C1 segment of cervical spinal cord (tissue), 14 donors: ENCODE measurements around the gene DGCR2.
A peak's percentile ranks its signal among the peaks of the same experiment; 100 is the strongest.

Experiments
- DNase-seq, 14 donors: peaks; one replicate each; lab custom pipeline; 2025; lab: John Stamatoyannopoulos, UW

The DGCR2 gene

DNA sequence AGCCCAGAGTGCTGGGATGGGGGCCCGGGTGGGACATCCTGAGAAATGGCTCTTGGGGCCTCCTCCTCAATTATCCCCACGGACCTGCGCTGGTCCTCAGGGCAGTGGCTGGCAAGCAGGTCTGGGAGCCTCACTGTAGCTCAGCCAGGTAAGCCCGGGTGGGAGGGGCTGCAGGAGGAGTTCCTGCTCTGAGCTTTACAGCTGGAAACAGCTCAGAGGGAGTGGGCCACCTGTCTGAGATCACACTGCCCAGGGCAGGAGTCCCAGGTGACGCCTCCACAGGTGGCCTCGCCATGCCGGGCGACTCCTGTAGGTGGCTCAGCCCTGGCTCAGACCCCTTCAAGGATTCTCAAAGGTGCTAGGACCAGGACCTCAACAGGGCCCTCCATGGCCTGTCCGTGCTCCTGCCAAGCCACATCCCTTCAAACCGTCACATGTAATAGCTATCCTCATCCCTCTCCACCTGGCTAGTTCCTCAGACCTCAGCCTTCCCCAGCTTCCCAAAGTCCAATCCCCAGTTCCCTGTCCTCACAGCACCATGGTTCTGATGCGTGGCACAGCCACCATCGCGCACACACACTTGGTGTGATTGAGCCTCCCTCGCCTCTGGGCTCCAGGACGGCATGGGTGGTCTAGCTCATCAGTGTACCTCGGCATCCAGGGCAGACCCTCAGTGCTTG lies 5.3 kb upstream of the DGCR2 start:
- no peak for DNase-seq

DNA sequence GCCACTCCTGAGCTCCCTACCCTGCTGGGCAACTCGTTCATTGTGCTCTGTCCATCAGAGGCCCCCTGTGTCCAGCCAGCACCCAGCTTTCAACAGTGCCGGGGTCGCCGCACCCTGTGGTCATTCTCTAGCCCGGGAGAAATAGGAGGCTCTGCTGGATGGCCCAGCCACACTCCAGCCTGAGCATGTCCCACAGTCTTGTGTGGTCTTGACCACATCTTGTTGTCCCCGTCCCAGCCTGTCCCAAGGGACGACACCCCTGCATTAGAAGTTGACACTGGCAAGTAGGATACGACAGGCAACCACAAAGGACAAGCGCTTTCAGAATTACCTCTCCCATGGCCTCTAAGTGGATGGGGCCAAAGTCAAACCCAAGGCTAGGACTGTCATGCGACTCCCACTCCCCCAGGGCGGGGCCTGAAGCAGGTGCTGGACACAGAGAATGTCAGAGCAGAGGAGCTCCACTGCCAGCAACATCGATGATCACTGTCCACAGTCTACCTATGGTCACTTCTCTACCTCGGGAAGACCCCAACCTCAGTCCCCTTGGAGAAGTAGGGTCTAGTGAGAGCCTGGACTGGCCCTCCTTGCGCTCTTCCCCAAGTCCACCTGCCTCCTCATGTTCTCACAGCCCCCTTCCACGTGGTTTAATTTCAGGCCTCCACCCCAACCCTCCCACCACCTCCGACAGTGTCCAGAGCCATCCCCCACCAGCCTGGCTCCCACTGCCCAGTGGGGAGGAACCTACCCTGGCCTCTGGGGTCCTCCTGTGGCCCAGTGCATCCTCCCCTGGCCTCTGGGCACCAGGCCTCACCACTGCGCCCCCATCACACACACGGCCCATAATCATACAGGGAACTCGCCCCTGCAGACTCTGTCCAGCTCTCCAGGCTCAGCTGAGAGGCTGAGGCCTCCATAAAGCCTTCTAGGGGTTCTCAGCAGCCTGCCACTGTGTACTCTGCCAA lies 4.4 kb upstream of the DGCR2 start:
- no peak for DNase-seq

DNA sequence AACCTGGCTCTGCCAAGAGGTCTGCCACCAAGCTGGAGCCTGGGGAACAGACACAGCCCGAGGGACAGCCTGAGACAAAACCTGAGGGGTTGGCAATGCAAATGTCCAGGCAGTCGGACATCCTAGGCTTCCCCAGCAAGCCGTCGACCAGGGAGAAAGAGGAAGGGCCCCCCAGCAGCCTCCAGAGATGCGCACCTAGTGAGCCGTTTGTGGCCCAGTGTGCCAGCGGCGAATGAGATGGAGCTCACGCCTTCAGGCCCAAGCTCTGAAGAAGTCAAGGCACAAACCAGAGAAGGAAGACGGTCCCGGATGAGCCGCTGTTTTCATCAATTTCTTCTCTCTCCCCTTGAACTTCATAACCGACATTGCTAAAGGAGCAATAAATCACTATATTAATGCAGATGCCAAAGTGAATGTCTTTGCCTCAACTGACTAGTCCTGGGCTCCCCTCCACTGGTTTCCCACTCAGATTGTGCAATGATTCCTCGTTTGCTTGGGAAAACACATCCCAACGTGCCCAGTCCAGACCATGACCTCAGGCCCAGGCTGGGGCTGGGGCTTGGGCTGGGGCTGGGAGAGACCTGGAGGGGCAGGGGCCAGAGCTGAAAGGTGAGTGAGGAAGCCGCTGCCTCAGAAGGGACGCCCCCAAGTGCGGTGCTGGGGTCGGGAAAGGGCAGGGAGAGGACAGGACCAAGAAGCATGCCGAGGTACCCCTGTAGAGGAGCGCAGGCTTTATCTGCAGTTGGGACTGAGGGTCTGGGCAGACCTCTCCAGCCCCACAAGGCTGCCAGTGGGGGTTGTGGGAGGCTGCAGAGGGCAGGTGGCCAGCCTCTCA lies 3.5 kb upstream of the DGCR2 start:
- DNase-seq, result no peak

DNA sequence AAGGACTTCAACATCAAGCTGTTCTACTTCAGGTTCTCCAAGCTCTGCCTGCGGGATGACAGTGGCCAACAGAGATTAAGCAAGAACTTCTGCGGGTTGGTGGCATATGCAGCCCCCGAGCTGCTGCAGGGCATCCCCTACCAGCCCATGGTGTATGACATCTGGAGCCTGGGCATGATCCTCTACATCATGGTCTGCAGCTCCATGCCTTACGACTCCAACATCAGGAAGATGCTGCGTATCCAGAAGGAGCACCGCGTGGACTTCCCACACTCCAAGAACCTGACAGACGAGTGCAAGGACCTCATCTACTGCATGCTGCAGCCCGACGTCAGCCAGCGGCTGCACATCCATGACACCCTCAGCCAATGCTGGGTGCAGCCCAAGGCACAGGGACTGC lies 2.8 kb upstream of the DGCR2 start:
- DNase-seq, result no peak

DNA sequence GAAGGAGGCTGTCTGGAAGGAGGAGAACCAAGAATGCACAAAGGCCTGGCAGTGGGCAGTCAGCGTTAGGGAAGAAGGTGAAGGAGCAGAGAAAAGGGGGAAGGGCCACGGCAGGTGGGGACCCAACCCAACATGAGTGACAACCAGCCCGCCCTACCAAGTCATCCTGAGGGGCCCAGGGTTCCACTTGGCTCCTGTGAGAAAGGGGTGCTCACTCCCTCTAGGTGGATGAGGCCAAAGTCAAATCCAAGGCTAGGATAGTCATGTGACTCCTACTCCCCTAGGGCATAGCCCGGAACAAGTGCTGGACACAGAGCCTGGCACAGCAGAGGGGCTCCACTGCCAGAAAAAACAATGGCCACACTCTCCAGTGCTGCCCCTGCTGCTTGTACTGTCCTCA lies 2.2 kb upstream of the DGCR2 start:
- DNase-seq, result no peak

DNA sequence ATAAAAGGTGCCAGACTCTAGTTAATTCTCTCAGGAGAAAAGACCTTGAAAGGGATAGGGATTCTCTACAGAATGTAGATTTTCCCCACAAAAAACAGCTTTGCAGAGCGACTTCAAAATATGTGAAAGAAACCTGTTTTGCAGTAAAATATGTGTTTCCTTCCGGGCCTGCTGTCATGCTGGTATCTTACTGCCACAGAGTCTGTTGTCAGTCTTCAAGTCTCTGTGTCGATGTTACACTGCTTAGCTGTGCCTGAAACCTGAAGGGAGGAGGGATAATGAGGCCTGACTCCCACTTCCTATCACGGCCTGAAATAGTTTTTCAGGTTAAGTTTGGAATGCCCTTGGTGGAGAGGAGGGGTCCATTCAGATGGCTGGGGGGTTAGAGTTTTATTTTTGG lies 1.7 kb upstream of the DGCR2 start:
- DNase-seq, result no peak

DNA sequence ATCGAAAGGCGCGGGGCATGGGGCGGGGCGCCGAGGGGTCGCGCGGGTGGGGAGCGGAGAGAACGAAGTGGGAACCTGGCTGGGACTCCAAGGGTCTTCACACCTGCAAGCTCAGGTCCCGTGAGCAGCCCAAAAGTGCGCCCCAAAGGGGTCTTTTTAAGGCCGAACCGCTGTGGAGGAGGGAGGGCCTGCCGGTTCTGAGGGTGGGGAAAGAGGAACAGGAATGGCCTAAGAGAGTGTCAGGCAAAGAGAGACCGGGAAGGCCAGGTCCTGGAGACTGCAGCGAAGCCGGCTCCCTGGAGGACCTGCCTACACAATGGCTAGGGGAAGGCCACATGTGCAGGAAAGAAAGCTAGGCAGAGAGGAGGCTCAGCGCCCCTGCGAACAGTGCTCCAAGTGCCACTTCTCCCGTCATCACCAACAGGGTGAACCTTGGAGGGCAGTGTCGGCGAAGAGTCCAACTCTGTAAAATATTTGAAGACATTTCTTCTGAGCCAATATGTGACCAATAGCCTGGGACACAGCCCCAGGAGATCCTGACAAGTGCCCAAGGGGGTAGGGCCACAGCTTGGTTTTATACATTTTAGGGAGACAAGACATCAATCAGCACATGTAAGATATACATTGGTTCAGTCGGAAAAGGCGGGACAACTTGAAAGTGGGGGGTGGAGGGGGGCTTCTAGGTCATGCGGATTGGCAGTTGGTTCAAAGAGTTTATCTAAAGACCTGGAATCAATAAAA lies 710 bp upstream of the DGCR2 start:
- peak in 1 of 14 donors; percentile 53 for DNase-seq

DNA sequence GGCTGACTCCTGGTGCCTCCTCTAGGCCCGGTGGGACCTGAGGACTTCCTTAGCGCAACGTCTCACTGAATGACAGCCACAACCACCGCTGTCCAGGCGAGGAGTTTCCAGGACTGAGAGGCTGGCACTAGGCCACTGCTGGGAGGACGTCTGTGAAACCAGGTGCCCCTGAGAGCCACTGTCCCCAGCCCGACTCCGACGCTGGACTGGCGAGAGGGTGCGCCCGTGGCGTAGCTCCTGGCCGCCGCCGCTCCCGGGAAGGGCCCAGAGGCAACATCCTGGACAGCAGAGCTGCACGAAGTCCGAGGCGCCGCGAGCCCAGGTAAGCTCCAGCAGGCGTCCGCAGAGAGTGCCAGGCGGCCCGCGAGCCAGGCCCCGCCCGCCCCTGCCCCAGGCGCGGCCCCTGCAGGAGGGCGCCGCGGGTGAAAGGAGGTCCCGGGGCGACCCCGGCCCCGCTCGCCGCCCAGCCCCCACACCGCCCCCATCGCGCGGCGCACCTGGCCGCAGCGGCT lies 525 bp downstream of the DGCR2 start:
- peak in 10 of 14 donors; percentile 13 to 70 (median 50) for DNase-seq

DNA sequence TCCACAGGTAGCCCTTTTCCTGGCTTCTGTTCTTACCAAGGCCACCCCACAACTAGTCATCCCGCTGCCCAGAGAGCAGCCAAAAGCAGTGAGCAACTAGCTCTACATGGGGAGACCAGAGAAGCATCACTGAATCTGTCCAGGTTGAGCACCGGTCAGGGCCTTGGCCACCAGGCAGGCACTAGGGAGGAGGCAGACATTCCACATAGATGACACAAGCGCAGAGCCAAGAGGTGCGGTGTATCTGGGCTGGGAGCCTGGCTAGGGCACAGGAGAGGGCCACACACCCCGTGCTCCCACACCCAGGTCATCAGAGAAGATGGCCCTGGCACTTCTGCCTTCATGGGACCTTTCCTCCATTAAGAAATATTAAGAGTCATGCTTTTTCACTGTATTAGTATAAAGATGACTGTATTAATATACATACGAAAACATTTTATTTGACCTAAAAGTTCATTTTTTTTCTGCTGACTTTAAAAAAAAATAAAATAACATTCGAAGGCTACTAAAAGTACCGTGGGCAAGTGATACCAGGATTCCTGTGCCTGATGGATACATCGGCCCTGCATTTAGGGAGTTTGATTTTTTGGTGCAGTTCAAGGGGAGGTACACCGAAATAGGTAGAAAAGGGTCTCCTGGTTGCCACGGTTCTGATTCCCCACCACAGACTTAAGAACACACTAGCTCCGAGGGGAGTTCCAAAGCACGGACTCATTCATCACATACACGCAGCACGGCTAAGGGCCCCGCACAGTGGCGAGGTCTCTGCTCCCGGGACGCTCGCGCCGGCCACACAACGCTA lies 1.2 kb downstream of the DGCR2 start:
- DNase-seq, result peak in 1 of 14 donors; percentile 18

DNA sequence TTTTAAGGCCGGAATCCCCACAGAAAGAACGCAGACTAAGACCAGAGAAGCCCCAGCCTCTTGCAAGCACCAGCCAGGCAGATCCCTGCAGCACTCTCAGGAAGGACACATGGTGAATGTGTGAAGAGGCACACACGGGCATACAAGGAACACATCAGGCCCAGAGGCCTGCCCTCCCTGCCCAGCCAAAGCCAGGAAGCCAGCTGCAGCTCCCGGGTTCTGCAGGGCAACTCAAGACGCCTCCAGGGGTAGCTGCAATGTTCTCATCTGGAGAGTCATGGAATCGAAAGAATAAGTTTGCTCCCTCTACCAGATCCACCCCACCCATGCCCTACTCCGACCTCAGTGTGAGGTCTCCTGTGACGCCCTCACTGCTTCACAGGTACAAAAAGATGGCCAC lies 2.3 kb downstream of the DGCR2 start:
- DNase-seq, result no peak

DNA sequence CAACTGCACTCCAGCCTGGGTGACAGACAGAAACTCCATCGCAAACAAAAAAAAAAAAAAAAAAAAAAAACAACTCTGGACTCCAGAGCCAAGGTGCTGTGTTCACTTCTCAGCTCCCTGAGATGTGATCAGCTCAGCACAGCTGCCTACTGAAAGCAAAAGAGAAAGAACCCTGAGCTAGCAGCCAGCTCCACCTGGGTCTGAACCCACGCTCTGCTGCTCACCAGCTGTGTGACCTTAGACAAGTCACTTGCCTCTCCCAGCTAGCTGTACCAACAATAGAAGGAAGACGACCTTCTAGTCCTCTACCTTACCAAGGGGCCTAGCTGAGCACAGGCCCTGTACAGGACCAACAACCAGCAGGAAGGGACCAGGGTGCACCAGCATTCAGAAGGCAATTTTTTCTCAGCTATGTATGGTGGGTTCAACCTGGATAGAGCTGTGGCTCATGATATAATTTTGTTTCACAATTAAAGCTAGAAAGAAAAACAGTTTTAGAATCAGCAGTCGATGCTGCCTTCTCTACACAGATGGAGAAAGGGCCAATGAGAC lies 3.8 kb downstream of the DGCR2 start:
- no peak for DNase-seq

DNA sequence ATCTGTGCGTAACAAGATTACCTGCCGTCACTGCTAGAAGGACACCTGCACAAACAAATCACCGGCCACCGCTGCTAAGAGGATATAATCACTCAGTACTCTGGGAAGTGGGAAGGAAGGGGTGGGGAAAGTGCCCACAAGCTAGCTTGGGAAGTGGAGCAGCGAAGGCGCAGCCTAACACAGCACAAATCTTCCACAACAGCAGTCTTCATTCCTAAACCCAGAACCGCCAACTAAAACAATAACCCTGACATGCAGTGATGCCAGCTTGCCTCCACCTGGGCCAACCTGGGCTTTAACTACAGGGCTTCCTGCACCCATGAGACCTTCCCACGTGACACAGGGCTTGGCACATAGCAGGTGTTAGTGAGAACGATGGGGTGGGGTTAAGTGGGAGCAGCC lies 5.1 kb downstream of the DGCR2 start:
- no peak for DNase-seq

DNA sequence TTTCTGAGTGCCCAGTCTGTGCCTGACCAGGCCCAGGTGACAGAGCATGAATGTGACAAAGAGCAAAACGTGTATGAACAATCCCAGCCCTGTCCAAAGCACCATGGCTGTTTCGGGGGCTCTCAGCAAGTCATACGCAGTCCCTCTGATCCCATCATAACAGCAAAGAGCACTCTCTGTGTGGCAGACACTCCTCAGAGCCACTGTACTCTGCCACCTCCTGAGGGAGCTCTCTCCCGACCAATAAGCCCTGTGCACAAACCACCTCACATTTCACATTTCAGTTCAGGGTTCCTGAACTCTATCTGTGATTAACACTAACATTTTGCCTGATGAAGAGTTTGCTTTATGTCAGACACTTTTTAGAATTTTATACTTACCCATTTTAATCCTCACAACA lies 6.6 kb downstream of the DGCR2 start:
- DNase-seq, result peak in 2 of 14 donors; percentile 29 to 38

DNA sequence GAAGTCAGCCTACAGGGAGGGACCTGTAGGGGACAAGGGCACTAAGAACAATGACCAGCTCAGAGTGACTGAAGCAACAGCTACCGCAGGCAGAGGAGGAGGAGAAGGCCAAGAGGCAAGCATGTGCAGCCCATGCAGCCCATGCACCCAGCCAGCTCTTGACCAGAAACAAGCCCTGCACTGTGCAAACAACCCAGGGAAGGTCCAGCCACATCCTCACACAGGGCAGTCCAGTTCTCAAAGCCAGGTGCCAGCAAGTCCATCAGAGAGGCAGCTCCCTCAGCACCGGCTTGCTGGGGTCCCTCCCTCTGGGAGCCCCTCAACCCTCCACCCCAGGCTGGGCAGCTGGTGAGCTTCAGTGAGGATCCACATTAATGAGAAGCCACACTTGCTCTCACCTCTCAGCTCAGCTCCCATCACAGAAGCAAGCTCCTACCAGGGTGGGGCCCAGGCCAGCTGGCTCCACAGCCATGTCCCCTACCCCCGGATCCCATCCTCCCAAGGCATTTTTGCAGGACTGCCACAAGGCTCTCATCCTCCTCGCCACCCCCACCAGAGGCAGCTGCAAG lies 7.1 kb downstream of the DGCR2 start:
- no peak for DNase-seq

DNA sequence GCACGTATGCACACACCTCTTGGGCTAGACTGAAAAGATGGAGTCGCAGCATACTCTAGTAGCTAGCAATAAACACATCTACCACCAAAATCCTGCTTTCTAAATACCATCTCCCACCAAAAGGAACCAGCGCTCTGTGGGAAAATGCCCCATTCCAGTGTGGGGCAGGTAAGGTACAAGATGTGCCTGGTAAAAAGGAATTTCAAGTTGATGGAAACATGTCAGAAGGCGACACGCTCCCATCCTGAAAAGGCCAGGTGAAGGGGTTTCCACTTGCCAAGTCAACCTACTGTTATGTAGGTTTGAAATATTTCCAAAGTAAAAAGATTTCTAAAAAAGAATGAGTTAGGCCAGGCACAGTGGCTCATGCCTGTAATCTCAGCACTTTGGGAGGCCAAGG lies 8.8 kb downstream of the DGCR2 start:
- DNase-seq, result no peak

DNA sequence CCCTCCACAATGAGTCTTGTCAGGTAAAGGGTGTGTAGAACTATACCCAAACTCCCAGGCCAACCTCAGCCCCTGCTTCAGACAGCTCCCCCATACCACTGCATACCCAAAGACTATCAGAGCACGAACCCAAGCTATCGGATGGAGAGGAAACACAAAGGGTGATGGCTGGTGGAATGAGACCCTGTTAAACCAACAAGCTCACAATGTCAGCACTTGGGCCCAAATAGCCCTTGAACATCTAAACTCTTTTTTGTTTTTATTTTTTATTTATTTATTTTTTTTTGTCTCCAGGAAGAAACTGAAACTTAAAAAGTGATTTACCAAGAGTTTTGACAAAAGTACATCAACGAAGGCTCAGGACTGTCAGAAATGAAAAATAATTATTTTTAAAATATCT lies 10.6 kb downstream of the DGCR2 start:
- no peak for DNase-seq

DNA sequence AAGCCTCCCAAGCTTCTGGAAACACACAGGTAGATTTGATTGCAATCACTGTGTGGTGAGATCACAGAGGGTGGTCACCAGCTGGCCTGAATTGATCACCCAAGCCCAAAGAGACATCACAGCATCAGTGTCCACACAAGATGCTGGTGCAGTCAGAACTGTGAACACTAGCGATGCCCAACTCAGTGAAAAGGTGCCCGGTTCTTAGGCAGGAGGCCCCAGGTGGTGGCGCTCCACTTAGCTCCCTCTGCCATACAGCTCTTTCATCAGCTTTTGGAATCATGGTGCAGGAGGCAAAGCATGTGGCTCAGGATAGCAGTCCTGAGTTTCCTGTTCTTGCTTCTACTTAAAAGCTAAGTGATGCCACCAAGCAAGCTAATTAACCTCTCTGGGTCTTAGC lies 11.1 kb downstream of the DGCR2 start:
- no peak for DNase-seq

DNA sequence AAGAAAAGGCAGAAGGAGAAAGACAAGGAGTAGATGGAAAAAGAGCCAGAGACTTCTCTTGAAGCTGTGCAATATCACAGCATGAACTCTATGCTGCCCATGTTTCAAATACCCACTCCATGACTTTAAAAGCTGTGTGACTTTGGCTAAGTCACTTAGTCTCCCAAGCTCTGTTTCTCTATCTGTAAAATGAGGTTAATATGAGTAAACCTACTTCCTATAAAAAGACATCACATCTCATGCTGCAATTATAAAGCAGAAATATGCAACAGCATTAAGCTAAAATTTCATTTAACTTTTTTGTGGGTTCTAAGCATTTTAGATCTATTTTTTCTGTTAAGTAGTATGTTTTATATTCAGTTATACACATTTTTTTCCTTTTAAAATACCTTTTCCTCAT lies 11.6 kb downstream of the DGCR2 start:
- no peak for DNase-seq

DNA sequence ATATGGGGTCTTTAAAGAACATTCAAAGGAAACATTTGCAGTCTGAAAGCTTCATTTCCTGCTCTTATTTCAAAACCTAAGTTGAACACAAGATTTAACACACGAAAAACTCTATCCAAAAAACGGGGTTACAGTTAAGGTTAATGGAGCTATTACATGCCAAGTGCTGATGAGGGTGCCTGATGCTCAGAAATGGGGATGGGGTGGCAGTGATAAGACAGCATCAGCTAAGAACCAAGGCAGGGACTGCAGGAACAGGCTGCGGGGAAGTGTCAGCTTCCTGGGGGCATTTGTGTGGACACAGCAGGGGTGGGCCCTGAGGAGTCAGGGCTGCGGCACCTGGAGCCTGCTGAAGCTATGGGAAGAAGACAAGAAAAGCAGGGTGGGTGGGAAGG lies 12.2 kb downstream of the DGCR2 start:
- DNase-seq, result no peak
